GM13977 (cell line): ENCODE data around the gene CPNE4.

ENCODE experiments used
- DNase-seq: peaks from one replicate; pipeline ENCODE4 v3.0.0; 2012; ENCODE audit warnings: low spot score
- in situ Hi-C: fragments of 300-500 bp; cut with MboI; formaldehyde crosslinking; loops from one replicate; pipeline ENCODE4 v1.12.0; 2022; ENCODE audit warnings: low sequenced_read_pairs, low pct_unique_long_range_greater_than_20kb, mixed read lengths, inconsistent platforms; ENCODE audit not compliant: unreplicated experiment
- TF ChIP-seq, protein P1 (sequence below): IDR thresholded peaks from 2 replicates; pipeline ENCODE4 v1.5.1; 2012; ENCODE audit warnings: mild to moderate bottlenecking, control low read depth; ENCODE audit not compliant: insufficient read depth; ENCODE audit errors: extremely low read depth, missing control alignments

Gene CPNE4

DNA sequence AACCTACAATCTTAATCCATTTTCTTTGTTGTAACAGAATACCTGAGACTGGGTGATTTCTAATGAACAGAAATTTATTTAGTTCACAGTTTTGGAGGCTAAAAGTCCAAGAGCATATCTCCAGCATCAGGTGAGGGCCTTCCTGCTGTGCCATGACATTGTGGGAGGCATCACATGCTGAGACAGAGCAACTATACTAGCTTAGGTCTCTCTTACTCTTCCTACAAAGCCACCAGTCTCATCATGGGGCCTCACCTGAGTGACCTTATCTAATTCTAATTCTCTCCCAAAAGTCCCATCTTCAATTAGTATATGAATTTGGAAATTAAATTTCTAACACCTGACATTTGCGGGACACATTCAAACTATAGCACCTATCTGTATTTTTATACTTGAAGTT, 285.0 kb downstream of the CPNE4 start:
- in situ Hi-C loops, result no loop called here
- no peak for DNase-seq
- TF ChIP-seq, protein P1, sequence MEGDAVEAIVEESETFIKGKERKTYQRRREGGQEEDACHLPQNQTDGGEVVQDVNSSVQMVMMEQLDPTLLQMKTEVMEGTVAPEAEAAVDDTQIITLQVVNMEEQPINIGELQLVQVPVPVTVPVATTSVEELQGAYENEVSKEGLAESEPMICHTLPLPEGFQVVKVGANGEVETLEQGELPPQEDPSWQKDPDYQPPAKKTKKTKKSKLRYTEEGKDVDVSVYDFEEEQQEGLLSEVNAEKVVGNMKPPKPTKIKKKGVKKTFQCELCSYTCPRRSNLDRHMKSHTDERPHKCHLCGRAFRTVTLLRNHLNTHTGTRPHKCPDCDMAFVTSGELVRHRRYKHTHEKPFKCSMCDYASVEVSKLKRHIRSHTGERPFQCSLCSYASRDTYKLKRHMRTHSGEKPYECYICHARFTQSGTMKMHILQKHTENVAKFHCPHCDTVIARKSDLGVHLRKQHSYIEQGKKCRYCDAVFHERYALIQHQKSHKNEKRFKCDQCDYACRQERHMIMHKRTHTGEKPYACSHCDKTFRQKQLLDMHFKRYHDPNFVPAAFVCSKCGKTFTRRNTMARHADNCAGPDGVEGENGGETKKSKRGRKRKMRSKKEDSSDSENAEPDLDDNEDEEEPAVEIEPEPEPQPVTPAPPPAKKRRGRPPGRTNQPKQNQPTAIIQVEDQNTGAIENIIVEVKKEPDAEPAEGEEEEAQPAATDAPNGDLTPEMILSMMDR, result no peak

DNA sequence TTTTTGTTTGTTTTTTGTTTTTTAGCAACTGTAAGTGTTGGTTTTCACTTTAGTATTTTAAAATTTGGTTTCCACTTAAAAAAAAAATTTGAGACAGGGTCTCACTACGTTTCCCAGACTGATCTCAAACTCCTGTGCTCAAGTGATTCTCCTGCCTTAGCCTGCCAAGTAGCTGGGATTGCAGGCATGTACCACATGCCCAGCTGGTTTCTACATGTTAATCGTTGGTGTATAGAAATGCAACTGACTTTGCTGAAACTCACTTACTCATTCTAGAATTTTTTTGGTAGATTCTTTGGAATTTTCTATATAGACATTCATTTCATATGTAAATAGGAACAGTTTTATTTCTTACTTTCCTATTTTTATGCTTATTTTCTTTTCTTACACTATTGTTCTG, 287.3 kb downstream of the CPNE4 start:
- TF ChIP-seq, protein P1, result no peak
- DNase-seq, result no peak
- in situ Hi-C loops, result no loop called here

DNA sequence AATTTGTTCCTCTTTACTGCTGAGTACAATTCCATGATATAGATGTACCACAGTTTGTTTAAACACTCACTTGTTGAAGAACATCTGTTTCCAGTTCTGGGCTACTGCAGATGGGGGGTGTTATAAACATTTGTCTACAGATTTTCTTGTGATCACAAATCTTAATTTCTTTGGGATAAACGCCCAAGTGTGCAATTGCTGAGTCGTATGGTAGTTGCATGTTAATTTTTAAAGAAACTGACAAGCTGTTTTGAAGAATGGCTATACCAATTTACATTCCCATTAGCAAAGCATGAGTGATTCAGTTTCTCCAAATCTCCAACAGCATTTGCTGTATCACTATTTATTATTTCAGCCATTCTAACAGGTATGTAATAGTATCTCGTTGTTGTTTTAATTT, 290.0 kb downstream of the CPNE4 start:
- no peak for DNase-seq
- TF ChIP-seq, protein P1, result no peak
- in situ Hi-C loops, result no loop called here

DNA sequence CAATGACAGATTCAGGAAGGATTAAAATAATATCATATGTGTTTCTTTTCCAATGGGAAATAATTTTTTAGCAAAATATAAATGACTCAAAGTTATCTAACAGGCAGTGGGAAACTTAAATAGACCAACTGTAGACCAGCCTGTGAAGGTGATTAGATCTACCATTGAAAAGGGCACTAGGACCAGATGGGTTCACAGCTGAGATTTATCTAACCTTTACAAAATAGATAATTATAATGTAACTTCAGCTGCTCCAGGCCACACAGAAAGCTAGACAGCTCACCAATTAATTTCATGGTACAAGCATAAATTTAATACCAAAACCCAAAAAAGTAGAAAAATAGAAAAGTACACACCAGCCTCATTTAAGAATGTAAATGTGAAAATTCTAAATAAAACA, 291.7 kb downstream of the CPNE4 start:
- TF ChIP-seq, protein P1, result no peak
- no peak for DNase-seq
- in situ Hi-C loops, result no loop called here

DNA sequence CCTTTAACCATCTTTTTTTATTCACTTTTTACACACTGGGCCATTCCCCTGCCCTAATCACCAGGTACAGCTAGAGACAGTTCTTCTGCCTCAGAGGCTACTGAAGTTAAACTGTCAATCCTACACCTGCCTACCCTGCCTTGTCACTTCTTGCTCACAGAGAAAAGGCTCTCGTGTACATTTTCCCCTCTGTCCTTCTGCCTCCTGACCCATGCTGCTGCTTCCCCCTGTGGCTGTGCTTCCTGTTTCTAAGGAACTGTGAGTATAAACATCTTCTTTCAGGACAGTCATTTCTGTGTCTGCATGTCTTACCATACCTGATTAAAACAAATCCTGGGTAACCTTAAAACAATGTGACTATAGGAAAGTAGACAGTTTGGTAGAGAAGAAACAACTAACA, 295.6 kb downstream of the CPNE4 start:
- TF ChIP-seq, protein P1, result no peak
- in situ Hi-C loops, result no loop called here
- DNase-seq, result no peak

DNA sequence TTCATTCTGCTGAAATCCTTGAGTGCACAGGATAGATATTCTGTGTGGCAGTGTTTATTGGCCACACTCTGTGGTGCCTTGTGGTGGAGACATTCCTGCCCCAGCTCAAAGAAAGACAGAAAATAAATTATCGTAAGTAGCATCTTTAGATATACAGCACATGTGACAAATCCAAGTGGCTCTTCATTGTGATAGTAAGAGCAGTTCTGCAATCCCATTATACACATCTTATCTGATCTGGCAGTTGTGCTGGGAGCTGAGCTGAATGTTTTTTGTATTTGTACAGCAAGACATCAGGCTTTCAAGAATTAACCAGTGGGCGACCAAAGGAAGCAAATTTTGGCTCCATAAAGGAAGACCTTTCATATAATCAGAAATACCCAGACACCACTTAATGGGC, 296.7 kb downstream of the CPNE4 start:
- TF ChIP-seq, protein P1, result no peak
- no peak for DNase-seq
- in situ Hi-C loops, result no loop called here

DNA sequence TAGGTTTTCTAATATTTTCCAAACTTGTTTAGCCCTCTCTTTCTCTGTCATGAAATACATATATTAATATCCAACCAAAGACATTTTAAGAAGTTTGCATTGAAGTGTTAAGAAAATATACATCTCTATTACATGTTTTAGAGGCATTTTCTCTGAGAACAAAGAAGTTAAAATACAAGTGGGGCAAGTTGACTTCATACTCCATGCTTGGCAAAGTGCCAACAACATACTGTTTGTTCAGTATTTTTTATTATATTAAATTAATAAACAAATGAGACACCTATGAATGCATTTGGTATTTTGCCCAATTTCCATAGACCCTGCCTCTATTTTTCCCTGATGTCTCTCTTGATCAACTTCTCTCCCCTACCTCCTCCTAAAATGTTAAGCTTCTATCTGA, 299.3 kb downstream of the CPNE4 start:
- in situ Hi-C loops, result no loop called here
- no peak for DNase-seq
- TF ChIP-seq, protein P1, result no peak
